Thyroid gland (tissue), 4 donors: ENCODE data around the gene TCHHL1.

Experiments
- CTCF ChIP-seq, 6 experiments: fragments of 200-600 bp in 3 of 6; fragments of 450-650 bp in 3 of 6; sonication (generic) in 3 of 6; IDR thresholded peaks; one replicate each; pipeline ENCODE4 v1.5.1; 2016 to 2019; ENCODE audit warnings: antibody characterized with exemption in 6 of 6, mild to moderate bottlenecking in 2 of 6, inconsistent platforms in 1 of 6, moderate library complexity in 1 of 6
- POLR2A ChIP-seq, 2 donors: fragments of 450-650 bp; IDR thresholded peaks; one replicate each; pipeline ENCODE4 v1.6.1; 2017; ENCODE audit warnings: antibody characterized with exemption in 2 of 2, mild to moderate bottlenecking in 2 of 2, moderate library complexity in 1 of 2

GRCh38 chr1:152061952-152062351, 26.9 kb downstream of the TCHHL1 start:
- TF ChIP-seq CTCF (IDR thresholded peaks at IDR 0.05), result no peak
- no peak for TF ChIP-seq POLR2A (IDR thresholded peaks at IDR 0.05)
